Stimulated activated CD8-positive, alpha-beta memory T cell treated with anti-CD3 and anti-CD28 coated beads, Interleukin-15, amount 100 ng/mL, for 4 hours (primary cell): ENCODE measurements around the gene ACTR2.
"Not testable (repeated sequence)": the region's sequence is repeated elsewhere in the genome, so short reads cannot be mapped to it uniquely, and the experiment has no call there.

ENCODE experiments used
- DNase-seq, 2 donors: peaks; one replicate each; pipeline ENCODE4 v3.0.0-alpha.2; 2020; ENCODE audit warnings: low read depth in 2 of 2

The ACTR2 gene

DNA sequence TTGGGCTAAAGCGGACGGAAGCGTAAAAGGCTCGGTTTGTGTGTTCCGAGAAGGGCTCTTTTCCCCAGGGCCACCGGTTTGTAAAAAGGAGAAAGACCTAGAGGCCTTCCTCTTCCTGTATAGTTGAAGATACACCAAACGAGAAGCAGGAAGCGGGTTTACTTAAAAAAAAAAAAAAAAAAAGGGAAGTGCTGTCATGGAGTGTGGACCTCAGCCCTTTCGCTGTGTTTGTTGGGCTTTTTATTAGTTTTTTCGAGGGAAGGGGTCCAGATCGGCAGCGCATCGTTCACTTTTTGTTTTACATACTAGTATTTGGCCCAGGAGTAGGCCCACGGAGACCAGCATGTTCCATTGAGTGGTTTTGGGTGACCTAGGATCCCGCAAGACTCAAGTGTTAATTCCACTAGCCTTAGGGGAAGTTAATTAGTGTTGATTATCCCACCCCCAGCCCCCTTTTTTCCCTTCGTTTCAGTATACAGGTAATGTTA is 676 bp downstream of the ACTR2 start:
- DNase-seq, result no peak

DNA sequence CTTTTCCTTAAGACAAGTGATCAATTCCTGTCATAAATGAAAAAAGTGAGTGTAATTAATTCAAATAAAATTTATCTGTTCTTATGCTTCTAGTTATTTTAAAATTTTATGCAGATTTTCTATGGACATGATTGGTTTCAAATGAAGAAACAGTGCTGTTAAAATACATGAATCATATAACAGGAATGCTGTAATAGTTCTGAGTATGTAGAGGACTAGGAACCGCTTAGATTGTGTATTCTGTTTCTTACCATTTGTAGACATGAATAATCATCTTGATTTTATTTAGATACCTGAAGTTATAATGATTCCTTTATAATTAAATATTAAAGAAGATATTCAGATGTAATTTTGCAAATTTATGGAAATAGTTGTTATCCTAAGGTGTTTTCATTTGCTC is 3.5 kb downstream of the ACTR2 start:
- no peak for DNase-seq

DNA sequence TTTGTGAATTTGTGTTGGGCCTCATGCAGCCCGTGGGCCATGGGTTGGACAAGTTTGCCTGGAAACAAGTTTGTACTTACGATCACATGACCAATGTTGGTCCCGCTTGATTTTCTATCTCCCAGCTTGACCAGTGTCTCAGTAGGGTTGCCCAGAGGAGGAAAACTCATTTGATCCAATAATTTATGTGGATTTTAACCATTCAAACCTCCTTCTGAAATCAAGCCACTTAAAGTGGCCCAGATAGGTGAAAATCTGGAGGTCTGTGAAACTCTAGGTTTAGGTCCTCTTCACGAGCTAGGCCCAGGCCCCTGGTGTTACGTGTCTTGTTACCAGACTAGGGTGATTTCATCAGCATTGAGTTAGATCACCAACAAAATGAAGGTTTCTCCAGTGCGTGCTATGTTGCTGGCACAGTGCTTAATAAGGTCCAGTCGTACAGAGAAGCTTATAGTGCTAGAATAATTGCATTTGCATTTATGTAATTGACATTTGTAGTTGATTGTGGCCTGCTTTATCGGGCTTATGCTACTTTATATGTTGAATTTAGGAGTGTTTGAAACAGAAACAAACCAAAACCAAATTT is 4.4 kb downstream of the ACTR2 start:
- DNase-seq, result no peak

DNA sequence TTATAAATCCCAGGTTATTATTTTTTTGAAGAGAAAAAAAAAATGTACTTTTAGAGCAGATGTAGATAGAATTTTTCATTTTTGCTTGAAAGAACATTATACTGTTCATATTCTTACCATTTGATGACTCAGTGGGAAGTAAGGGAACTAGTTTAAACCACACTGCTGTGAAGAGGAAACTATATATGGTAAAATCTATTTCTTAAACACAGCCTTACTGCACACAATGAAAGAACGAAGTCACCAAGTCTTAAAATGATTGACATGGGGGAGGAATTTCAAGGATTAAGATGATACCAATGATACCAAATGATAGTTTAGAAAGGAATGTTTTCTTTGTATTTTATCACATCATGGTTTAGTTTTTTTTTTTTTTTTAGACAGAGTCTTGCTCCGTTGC is 5.0 kb downstream of the ACTR2 start:
- DNase-seq, result no peak

DNA sequence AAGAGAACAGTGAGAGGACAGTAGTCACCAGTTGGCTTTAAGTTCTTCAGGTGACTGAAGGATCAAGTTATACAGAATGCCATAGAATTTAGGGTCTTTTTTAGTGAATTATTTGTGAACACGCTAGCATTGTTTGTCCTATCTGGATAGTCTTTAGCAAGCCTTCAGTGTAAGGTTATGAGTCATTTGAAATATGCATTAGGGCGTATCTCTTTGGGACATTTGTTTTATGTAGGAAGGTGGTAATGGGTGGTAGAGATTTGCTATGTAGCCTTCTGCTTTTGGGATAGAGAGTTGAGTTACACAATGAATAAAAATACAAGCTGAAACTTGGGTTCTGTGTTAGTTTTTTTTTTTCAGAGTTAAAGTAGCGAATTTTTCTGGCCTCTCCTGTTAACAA is 13.0 kb downstream of the ACTR2 start:
- DNase-seq, result no peak

DNA sequence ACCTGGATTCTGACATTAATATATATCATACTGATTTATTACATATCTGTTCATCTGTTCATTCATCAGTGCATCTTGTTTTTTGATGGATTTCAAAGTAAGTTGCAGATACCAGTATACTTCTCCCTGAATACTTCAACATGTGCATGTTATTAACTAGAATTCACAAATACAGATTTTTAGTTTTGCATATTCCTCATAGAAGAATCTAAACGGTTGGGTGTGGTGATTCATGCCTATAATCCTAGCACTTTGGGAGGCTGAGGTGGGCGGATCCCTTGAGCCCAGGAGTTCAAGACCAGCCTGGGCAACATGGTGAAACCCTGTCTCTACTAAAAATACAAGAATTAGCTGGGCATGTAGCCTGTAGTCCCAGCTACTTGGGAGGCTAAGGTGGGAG is 16.8 kb downstream of the ACTR2 start:
- not testable (repeated sequence) for DNase-seq

DNA sequence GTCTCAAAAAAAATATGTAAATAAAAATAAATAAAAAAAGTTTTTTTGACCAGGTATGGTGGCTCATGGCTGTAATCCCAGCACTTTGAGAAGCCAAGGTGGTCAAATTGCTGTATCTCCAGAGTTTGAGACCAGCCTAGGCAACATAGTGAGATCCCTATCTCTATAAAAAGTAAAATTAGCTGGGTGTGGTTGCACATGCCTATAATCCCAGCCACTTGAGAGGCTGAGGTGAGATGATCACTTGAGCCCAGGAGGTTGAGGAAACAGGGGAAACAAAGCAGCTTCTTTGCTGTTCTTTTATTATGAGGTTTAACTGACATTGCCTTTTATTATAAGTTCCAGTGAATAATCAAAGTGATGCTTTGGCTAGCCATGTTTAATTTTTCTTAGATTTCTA is 25.0 kb downstream of the ACTR2 start:
- no peak for DNase-seq

DNA sequence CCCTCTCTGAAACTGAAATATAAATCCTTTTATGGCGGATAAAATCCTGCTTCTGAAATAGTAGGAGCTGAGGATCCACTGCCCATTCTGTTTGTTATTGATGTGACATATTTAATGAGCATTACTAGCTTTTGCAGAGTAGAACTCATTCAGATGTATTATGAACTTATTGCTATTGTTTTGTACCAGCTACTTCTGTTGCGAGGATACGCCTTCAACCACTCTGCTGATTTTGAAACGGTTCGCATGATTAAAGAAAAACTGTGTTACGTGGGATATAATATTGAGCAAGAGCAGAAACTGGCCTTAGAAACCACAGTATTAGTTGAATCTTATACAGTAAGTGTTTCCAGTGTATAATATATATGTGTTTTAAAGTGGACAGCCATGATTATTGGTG is 27.7 kb downstream of the ACTR2 start:
- no peak for DNase-seq

DNA sequence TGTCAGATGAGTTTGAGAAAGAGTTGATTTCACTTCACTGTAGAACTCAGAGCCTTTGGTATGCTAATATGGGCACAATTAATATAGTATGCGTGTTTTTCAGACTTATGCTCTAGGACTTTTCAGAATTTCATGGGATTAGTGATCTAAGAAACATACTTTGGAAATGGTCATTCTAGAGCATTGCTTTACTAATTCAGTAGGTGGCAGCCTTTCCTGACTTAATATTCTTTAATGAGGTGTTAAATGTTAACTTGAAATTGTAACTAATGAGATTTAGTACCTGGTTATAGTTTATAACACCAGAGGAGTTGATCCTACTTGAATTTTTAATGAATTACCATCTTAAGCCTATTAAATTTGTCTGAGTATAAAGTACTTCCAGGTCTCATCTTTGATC is 28.4 kb downstream of the ACTR2 start:
- DNase-seq, result no peak

DNA sequence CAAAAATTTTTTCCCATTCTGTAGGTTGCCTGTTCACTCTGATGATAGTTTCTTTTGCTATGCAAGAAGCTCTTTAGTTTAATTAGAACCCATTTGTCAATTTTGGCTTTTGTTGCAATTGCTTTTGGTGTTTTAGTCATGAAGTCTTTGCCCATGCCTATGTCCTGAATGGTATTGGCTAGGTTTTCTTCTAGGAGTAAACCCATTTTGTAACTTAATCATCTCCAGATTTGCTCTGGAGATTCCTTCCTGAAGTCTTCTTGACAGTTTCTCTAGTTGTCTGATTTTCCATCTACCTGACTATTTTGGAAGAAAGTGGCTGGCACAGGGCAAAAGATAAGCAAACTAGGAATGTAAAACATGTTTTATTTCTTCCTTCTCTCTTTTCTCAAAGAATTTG is 30.2 kb downstream of the ACTR2 start:
- DNase-seq, result not testable (repeated sequence)

DNA sequence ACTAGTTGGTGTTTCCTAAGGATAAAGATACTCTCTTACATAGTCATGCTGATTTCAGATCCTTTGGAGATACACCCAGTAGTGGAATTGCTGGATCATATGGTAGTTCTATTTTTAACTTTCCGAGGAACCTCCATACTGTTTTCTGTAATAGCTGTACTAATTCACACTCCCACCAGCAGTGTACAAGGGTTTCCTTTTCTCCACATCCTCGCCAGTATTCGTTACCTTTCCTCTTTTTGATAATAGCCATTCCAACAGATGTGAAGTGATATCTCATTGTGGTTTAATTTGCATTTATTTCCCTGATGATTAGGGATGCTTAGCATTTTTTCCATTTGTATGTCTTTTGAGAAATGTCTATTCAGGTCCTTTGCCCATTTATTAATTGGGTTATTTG is 34.0 kb downstream of the ACTR2 start:
- no peak for DNase-seq

DNA sequence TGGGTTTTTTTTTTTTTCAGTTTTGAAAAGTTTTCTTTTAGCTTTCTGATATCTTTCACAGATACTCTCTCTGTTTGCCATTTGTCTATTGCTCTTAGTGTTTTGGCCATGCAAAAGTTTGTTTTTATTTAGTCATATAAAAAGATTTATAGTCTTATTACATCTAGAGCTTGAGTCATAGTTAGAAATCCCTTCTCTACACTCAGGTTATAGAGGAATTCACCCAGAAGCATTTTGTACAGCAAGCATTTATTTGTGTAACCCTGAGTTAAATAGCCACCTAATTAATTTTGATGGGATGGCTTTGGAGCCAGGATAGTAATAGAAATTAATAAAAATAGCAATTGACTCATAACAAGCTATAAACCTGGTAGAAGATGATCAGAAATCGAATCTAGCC is 35.6 kb downstream of the ACTR2 start:
- no peak for DNase-seq

DNA sequence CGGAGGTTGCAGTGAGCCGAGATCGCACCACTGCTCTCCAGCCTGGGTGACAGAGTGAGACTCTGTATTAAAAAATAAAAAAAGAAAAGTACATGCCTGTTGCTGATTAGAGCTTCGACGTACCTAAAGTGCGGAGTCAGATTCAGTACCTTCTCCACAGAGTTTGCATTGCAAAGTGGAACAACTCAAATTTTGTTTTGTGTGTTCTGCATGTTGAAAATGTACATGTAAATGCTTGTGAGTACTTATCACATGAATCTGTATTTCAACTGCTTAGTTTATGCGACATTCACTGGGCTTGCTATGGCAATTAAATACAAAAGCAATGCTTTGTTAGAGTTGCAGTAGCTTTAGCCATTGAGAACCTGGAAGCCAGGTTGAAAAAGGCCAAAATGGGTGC is 36.4 kb downstream of the ACTR2 start:
- no peak for DNase-seq

DNA sequence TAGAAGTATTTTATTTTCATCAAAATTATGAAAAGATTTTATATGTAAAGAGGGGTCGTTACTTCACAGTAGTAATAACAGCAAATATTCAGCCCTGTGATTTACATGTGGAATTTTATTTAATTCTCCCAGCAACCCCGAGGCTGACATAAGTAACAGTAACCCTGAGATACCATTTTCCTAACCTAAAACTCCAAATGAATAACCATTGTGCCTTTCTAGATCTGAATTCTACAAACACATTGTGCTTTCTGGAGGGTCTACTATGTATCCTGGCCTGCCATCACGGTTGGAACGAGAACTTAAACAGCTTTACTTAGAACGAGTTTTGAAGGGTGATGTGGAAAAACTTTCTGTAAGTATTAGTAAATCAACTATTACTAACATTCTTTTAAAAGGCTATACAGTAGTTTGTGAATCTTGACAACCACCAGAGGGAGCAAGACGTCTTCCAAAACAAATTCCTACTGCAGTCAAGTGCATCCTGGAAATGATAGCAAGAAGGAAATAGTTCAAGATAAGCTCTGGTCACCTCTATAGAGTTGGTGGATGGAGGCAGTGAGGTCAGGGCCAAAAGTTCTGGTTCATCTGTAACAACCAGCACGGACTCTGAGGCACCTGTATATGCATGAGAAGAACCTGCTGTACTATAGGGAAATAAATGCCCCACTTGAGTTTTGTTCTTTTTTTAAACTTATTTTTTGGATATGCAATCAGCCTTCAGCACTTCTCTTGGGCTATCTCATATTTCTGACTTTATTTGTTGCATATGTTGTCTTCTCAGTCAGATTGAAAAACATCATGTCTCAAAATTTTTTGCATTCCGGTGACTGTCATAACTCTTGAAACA is 37.4 kb downstream of the ACTR2 start:
- no peak for DNase-seq

DNA sequence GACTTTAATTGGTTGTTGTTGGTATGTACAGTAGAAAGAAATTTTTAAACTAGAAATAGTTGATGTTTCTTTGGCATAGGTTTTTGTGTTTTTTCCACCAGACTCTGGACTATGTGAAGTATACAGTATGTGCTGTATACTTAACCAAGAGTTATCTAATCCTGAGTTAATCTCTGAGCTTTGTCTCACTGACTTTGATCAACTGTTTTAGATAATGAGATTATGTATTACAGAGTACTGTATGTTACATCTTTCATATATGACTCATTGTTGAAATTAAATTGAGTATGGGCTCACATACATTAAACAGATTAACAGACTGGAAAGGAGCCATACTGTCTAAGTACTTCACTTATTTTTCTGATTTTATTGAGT is 38.0 kb downstream of the ACTR2 start:
- DNase-seq, result no peak

DNA sequence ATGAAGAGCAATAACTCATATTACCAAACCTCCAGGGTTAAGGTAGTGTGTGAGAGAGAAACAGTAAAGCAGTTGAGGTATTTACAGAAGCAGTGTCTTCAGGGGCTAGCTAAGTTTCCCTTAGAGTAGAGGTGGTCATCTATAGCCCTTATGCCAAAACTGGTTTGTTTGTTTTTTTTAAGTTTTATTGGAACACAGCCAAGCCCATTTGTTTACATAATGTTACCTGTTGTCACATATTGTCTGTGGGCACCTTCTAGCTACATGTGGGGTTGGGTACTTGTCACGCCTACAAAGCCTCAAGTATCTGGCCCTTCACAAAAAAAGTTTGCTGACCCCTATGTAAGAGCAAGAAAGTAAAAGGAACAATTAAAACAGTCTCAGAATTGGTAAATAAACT is 39.4 kb downstream of the ACTR2 start:
- no peak for DNase-seq

DNA sequence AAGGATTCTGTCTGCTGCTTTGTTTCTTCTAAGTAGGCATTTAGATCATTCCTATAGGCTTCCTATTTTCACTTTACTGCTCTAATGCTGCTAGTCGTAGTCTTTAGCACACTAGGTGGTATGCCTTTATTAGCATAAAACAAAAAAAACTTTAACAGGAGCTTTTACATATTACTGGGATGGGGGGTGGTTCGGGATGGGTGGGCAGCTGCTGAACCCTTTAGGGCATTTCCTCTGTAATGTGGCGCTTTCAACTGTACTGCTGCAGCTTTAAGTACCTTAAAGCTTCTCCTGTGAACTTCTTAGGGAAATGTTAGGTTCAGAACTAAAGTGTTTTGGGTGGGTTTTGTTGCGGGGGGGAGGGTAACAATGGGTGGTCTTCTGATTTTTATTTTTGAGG is 41.3 kb downstream of the ACTR2 start:
- no peak for DNase-seq

DNA sequence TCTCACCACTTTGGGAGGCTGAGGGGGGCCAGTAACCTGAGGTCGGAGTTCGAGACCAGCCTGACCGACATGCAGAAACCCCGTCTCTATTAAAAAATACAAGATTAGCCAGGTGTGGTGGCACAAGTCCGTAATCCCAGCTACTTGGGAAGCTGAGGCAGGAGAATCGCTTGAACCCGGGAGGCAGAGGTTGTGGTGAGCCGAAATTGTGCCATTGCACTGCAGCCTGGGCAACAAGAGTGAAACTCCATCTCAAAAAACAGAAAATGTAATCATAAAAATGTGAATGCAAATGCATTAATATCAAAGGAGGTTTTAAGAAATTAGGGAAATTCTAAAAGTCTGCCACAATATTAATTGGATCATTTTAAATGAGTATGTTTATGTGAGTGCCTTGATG is 45.7 kb downstream of the ACTR2 start:
- DNase-seq, result no peak

DNA sequence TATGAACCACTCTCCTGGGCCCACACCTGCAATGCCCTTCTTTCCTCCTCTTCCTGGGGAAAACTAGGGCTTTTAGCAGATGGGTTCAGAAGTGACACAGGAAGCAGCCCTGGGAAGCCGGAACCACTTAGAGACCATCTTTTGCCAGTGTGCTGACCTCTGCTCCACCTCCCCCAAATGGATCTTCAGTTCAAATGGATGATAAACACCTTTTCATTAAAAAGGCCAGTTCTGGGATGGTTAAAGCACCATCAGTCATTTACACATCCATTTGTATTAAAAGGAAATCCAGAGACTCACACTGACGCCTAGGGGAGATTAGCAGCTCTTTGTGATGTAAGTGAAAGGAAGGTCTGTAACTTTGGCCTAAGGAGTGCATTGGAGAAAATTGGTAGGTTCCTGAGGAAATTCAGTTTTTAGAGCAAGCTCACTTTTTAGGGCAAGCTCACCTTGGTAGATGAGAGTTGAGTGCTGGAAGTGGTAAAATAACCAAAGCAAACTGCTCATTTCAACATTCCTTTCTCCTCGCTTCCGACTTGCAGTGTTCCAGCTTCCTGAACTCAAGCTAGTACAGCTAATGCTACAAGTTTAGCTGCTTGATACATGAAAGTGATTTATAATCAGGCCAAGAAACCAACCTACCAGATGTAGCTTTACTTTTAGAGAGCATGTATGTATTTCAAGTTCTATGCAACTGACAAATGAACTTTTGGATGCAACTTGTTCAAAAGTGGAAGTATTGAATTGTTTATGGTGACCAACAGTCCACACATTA is 47.7 kb downstream of the ACTR2 start:
- DNase-seq, result no peak

DNA sequence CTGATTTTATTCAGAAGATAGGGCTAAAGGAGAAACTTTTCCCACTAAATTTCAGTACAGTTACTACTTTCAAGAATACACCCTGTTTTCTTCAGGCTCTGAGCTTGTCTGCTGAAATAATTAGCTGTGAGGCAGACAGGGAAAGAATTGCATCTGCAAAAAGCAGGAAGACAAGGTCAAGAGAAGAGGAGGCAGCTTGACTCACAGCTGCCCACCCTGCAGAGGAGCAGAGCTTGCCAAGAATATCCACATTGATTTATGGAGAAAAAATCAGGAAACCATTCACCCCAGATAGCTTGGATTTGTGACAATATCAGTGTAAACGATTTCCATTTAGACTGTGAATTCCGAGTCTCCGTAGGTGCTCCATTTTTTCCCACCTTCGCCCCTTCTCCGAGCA is 49.0 kb downstream of the ACTR2 start:
- DNase-seq, result no peak

DNA sequence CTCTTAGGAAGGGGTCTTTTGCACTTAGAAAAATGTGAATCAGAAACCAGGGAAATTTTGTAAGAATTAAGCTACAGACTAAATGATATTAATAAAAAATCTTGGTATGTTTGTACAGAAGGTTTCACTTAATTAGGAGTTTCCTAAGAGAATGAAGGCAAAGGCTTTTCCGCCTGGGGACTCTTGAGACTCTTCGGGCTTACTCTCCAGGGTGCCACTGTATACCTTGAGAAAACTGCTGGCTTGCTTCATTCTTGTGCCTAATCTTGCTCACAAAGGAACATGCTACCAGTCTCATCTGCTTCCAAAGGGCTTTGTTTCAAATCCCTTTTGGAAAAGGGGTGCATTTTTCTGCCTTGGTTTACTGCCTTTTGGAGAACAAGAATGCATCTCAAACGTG is 49.5 kb downstream of the ACTR2 start:
- DNase-seq, result no peak

DNA sequence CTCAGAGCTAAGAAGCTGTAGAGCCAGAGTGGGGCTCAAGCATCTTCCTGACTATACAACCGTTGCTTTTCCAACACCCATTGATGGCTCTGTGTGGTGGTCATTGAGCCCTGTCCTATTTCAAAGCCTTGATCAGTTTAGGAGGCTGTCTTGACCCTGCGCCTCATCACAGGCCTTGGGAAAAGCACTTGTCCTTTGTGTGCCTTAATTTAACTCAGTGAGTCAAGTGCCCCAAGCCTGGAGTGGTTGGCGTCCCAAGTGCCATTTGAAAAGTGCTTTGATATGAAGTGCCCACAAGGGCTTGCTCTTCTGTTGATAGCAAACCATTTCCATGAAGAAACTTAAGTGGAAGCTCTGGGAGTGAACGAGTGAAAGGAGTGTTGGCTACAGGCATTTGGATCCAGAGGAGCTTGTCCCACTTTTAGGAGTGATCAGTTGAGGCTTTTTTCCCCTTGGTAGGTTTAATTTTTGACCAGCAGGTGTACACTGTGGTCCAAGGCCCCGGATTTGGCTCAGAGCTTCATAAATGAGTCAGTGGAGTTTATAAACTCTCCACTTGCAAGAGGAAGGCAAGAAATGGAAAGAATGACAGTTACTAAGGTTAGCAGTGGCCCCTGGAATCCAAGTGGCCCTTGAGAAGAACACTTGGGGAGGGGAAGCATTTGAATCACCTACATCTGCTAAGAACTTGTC is 50.3 kb downstream of the ACTR2 start:
- DNase-seq, result no peak
